ENCODE results near the gene NLK.
"Not testable (repeated sequence)": the region's sequence is repeated elsewhere in the genome, so short reads cannot be mapped to it uniquely, and the experiment has no call there.

The NLK gene

GRCh38 chr17:28204751-28205150 is 162.3 kb downstream of the NLK start:
- no peak for DNase-seq (ENCODE audit: low read depth)
- no peak for TF ChIP-seq CTCF (IDR thresholded peaks at IDR 0.05; ENCODE audit: control insufficient read depth, extremely low read depth, insufficient read depth)
- H3K4me3 ChIP-seq (ENCODE audit: low read depth, low read length), result no peak overlapping the region

- no peak for TF ChIP-seq CTCF (IDR thresholded peaks at IDR 0.05; ENCODE audit: control insufficient read depth, extremely low read depth, insufficient read depth)
- no peak overlapping the region for H3K4me3 ChIP-seq (ENCODE audit: low read depth, low read length)
- no peak for DNase-seq (ENCODE audit: low read depth)
These were observed 163.8 kb downstream of the NLK start for GRCh38 chr17:28206292-28206691.

GRCh38 chr17:28211811-28212210 is 169.3 kb downstream of the NLK start:
- H3K4me3 ChIP-seq (ENCODE audit: low read depth, low read length), result no peak overlapping the region
- TF ChIP-seq CTCF (IDR thresholded peaks at IDR 0.05; ENCODE audit: control insufficient read depth, extremely low read depth, insufficient read depth), result no peak
- no peak for DNase-seq (ENCODE audit: low read depth)

- DNase-seq (ENCODE audit: low read depth); H3K4me3 ChIP-seq (ENCODE audit: low read depth, low read length): not testable (repeated sequence)
These were observed 171.1 kb downstream of the NLK start for GRCh38 chr17:28213578-28213977.

- no peak for TF ChIP-seq CTCF (IDR thresholded peaks at IDR 0.05; ENCODE audit: control insufficient read depth, extremely low read depth, insufficient read depth)
- H3K4me3 ChIP-seq (ENCODE audit: low read depth, low read length), result no peak overlapping the region
These were observed 173.6 kb downstream of the NLK start for GRCh38 chr17:28216052-28216451.

GRCh38 chr17:28216528-28216927 is 174.1 kb downstream of the NLK start:
- no peak for TF ChIP-seq CTCF (IDR thresholded peaks at IDR 0.05; ENCODE audit: control insufficient read depth, extremely low read depth, insufficient read depth)
- no peak for DNase-seq (ENCODE audit: low read depth)
- no peak overlapping the region for H3K4me3 ChIP-seq (ENCODE audit: low read depth, low read length)

More at GRCh38 chr17:28216052-28216451, 173.6 kb downstream of the NLK start:
- DNase-seq (ENCODE audit: low read depth), result no peak

GRCh38 chr17:28219771-28220170 is 177.3 kb downstream of the NLK start:
- H3K4me3 ChIP-seq (ENCODE audit: low read depth, low read length), result no peak overlapping the region
- no peak for TF ChIP-seq CTCF (IDR thresholded peaks at IDR 0.05; ENCODE audit: control insufficient read depth, extremely low read depth, insufficient read depth)
- no peak for DNase-seq (ENCODE audit: low read depth)

Measured in LNCaP clone FGC (cell line).